Activated CD4-positive, alpha-beta T cell treated with anti-CD3 and anti-CD28 coated beads, Interleukin-2, amount 50 U/mL, for 24 hours (primary cell): Measurements from ENCODE around the gene TPBG.

Experiments
- DNase-seq, 2 donors: peaks; one replicate each; pipeline ENCODE4 v3.0.0-alpha.2; 2020; ENCODE audit warnings: low read depth in 1 of 2, low spot score in 1 of 2

TPBG gene

GRCh38 chr6:82363428-82364086 lies at the start of gene TPBG:
Gene TPBG (plus strand): TSS chr6:82363817. CDS start chr6:82364962, 1,145 bp downstream.
- no peak for DNase-seq

- DNase-seq: no peak
These were observed 41.2 kb upstream of the TPBG start for GRCh38 chr6:82322386-82322785.

- DNase-seq: no peak
These were observed 33.9 kb upstream of the TPBG start for GRCh38 chr6:82329766-82330165.

GRCh38 chr6:82330171-82330804 lies 33.3 kb upstream of the TPBG start:
- DNase-seq: no peak

GRCh38 chr6:82331031-82331773 lies 32.4 kb upstream of the TPBG start:
- no peak for DNase-seq

GRCh38 chr6:82333781-82334180 lies 29.8 kb upstream of the TPBG start:
- DNase-seq: no peak

- DNase-seq: no peak
These were observed 25.8 kb upstream of the TPBG start for GRCh38 chr6:82337688-82338257.

- no peak for DNase-seq
These were observed 15.5 kb upstream of the TPBG start for GRCh38 chr6:82348130-82348529.

GRCh38 chr6:82353848-82354247 lies 9.8 kb upstream of the TPBG start:
- DNase-seq: no peak

GRCh38 chr6:82360552-82360951 lies 3.1 kb upstream of the TPBG start:
- DNase-seq: no peak

- DNase-seq: no peak
These were observed 2.0 kb upstream of the TPBG start for GRCh38 chr6:82361631-82362030.

- DNase-seq: no peak
These were observed 1.5 kb upstream of the TPBG start for GRCh38 chr6:82362144-82362543.

- no peak for DNase-seq
These were observed 664 bp upstream of the TPBG start for GRCh38 chr6:82362878-82363427.

GRCh38 chr6:82364087-82365015 lies 734 bp downstream of the TPBG start:
- no peak for DNase-seq

- DNase-seq: no peak
These were observed 1.6 kb downstream of the TPBG start for GRCh38 chr6:82365016-82365795.

GRCh38 chr6:82367704-82368103 lies 4.1 kb downstream of the TPBG start:
- no peak for DNase-seq

GRCh38 chr6:82370788-82371187 lies 7.2 kb downstream of the TPBG start:
- no peak for DNase-seq

GRCh38 chr6:82371799-82372546 lies 8.4 kb downstream of the TPBG start:
- no peak for DNase-seq

GRCh38 chr6:82372656-82373055 lies 9.0 kb downstream of the TPBG start:
- no peak for DNase-seq
